HG03280 (cell line): ENCODE measurements around the gene JUND.
"Not testable (repeated sequence)": the region's sequence is repeated elsewhere in the genome, so short reads cannot be mapped to it uniquely, and the experiment has no call there.

Experiments used
- ATAC-seq: cut with Tn5 transposase; IDR thresholded peaks from one replicate; pipeline ENCODE4 v1.9.1; 2021; ENCODE audit warnings: mild to moderate bottlenecking, moderate library complexity; ENCODE audit not compliant: unreplicated experiment

The JUND gene

DNA sequence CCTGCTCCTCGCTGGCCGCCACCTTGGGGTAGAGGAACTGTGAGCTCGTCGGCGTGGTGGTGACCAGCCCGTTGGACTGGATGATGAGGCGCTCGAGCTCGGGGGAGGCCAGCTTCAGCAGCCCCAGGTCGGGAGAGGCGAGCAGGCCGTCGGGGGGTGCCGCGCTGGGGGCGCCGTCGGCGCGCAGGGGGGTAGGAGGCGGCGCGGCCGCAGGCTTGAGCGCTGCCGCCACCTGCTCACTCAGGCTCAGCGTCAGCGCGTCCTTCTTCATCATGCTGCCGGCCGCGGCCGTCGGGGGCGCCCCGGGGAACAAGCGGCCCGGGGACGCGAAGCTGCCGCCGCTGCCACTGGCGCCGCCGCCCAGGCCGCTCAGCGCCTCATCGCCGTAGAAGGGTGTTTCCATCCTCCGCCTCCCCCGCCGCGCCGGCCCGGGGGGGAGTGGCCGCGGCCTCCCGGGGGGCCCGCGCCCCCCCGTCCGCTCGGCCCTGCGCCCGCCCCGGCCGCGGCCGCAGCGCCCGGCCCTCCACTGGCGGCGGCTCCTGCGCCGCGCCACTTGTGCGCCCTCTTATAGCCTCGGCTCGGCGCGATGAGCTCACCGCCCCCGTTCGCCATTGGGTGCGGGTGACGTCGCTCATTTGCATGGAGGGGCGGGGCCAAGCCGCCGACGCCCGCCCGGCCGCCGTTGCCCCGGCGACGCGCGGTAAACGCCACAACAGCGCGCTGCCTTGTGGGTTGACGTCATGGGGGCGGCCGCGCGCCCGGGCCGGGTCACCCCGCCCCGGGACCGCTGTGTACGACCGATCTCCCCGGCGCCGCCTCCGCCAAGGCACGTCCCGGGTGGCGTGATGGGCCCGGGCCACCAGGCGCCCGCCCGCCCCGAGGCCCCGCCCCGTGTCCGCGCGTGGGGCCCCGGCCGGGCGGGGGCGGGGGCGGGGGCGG, at the start of gene JUND:
Gene JUND, minus strand, starts transcription at position 541 of the 939 bp plus-strand sequence. Its CDS starts 138 bp downstream, at position 403.
- ATAC-seq = peak; percentile 60

DNA sequence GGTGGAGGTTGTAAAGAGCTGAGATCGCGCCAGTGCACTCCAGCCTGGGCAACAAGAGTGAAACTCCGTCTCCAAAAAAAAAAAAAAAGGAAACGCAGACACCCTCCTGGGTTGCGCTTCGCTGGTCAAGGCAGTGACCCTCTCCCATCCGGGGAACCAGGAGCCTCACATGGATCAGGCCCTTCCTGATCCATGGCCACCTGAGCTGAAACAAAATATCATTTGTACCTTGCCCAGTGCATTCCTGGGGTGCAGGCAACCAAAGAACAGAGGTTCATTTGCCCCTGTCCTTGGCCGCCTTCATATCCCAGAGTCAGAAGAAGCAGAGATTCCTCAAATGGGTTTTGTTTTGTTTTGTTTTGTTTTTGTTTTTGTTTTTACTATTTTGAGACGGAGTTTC, 49.4 kb upstream of the JUND start:
- no peak for ATAC-seq

DNA sequence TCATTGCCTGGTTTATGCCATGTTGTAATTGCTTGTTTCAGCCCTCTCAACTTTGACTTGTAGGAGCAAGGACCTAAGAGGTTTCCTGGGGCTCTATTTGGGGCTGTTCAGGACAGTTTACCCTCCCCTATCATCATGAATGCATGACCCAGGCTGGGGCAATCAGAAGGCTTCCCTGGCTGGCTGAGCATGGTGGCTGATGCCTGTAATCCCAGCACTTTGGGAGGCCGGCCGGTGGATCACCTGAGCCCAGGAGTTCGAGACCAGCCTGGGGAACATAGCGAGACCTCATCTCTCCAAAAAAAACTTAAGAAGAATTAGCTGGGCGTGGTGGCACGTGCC, 47.6 kb upstream of the JUND start:
- ATAC-seq = no peak

DNA sequence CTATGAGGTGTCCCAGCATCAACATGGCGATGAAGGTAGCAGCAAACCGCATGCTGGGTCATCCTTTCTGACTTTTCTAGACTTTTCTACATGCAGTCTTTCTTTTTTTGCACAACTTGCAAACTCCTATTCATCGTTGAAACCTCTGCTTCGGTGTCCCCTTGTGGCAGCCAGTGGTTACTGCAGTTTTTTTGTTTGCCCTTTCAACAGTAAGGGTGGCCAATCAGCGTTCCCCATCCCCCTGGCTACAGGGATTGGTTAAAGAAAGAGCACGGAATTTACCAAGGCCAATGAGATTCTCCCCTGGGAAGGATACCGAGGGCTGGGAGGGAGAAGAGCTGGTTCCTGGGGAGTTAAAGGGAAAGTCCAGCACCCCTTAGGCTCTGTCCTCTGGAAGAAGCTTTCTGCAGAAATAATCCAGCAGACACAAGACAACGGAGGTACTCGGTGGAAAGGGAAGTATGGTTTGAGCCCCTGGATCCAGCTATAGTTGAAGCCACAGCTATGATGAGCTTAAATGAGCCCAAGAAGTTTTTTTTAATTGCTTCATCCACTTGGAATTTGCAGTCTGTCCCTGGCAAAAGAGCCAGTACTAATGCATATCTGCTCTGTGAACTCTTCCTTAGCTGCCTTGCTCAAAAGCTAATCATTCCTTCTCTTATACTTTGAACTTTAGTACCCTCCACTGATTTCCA, 47.1 kb upstream of the JUND start:
- peak; percentile 93 for ATAC-seq

DNA sequence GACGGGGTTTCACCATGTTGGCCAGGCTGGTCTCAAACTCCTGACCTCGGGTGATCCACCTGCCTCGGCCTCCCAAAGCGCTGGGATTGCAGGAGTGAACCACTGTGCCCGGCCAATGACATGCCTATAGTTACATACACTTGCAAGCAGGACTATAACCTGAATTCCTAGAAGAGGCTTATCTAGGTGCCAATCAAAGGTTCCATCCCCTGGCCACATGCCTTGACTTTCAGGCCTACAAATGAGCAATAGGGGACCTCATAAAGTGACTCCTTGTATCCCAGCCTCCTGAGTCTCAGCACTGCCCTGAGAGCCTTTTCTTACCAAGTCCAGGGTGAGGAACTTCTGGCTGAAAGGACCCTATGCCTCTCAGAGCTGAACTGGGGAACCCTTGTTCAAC, 45.4 kb upstream of the JUND start:
- ATAC-seq = no peak

DNA sequence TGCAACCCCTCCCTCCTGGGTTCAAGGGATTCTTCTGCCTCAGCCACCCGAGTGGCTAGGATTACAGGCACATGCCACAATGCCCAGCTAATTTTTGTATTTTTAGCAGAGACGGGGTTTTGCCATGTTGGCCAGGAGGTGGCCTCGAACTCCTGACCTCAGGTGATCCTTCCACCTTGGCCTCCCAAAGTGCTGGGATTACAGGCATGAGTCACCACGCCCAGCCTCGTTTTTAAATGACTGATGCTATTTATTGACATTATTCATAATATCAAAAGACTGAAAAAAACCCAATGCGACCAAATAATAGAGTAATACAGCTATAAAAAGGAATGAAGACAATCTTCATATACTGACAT, 42.9 kb upstream of the JUND start:
- ATAC-seq = not testable (repeated sequence)

DNA sequence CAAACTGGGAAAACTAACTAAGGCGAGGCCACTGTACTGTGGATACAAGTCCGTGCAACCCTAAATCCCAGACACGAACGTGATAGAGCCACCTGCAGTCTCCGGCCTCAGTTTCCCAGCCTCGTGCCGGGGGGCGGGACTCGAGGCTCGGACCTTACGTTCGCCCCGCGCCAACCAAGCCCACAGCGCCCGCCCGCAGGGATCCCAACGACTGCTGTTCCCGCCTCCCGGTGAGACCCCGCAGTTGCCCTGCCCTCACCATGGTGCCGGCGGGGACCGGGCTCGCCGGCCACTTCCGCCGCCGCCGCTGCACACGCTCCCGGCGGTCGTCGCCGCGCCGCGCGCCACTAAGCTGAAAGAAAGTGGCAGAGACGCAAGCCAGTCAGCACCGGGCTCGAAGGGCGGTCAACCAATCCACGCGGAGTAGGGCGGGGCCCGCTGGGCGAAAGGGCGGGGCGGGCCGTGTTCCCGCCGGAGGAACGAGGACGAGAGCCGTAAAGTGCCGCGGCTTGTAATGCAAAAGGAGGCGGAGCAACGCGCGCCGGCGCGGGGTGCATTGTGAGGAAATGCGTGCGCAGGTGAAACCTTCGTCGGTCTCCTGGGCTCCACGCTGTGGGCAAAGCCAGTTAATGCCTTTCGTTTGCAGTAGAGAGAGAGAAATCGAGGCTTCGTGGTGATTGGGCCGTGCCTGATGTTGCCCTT, 41.5 kb upstream of the JUND start, which contains the start of gene LSM4:
Gene LSM4, minus strand, starts transcription at position 318 of the 702 bp plus-strand sequence. Its CDS starts 56 bp downstream, at position 262.
- ATAC-seq = peak; percentile 92

DNA sequence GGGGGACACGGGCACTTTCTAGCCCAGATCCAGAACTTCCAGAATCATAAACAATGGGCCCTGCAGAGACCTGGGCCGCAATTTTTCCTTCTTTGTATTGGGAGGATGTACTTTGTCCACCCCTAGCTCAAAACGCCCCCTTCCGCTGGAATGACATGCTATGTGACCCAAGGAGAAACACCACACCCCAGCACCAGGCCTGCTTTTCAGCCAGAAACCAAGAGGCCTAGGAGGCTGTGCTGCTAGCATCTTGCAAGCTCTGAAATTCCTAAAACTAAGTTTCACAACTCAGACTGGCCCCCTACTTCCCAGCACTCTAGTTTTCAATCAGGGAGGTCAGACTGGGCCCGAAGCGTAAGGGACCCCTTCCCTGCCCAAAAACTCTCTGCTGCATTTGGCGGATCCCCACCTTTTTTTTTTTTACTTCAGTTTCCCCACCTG, 40.9 kb upstream of the JUND start:
- no peak for ATAC-seq

DNA sequence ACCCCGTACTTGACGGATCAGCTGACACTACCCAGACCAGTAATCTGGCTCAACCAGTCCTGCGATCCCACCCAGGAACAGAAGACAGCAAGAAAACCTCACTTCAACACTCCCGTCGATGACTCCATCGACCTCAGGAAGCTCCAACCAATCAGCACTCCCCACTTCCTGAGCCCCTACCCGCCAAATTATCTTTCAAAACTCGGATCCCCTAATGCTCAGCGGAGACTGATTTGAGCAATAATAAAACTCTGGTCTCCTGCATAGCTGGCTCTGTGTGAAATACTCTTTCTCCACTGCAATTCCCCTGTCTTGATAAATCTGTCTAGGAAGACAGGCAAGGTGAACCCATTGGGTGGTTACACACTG, 40.3 kb upstream of the JUND start:
- no peak for ATAC-seq

DNA sequence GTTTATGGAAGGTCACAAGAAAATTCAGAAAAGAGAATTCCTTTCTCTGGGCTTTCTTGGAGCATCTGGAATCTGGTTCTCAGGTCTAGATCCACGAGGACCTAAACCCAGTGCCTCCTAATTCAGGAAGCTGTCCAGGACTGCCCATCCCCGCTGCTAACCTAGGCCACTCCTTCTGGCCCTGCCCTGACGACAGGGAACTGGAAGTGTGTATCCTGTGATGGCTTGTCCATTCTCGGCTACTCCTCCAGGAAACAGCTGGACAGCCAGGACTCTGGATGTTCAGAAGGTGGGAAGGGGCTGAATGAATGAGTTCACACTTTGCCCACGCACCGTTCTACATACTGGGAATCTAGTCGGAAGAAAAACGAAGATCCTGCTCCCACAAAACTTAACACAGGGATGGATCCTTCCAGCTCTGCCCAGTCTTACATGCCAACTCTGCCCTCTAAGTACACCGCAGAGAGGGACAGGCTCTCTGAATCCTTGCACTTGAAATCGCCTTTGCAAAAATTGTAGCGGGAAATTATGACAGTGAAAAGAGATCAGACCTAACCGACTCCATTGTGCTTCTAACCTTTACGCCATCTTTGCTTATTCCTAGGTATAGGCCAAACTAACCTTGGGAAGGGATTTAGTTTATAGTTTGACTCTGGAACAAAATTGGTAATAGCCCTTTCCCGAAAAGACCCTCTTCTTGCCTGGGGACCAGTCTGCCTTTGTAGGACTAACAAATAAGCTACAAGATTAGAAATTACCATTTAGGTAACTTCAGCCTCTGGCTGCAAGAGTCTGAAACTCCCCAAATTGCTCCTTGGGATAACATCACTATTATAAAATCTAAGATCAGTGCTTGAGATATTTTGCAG, 39.7 kb upstream of the JUND start:
- no peak for ATAC-seq

DNA sequence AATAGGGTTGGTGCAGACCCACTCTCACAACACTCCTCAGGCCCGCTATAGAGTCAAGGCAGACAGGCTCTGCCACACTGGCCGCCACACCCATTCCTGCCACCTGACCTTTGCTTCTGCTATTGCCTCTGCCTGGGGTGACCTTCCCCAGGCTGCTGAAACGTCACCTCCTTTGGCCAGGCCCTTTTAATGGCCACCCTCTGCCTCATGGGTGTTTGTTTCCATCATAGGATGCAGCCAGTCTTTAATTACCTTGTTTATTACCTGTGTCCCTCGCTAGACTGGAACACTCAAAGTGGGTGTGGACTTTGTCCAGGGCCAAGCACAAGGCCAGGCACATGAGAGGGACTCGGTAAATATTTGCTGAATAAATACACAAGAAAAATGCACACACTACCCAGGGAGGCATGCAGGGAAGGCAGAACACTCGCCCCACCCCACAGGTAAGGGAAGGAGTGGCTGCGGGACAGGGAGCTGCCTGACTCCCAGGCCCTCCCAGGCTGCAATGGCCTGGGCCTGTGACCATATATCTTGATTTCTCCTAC, 38.2 kb upstream of the JUND start:
- no peak for ATAC-seq

DNA sequence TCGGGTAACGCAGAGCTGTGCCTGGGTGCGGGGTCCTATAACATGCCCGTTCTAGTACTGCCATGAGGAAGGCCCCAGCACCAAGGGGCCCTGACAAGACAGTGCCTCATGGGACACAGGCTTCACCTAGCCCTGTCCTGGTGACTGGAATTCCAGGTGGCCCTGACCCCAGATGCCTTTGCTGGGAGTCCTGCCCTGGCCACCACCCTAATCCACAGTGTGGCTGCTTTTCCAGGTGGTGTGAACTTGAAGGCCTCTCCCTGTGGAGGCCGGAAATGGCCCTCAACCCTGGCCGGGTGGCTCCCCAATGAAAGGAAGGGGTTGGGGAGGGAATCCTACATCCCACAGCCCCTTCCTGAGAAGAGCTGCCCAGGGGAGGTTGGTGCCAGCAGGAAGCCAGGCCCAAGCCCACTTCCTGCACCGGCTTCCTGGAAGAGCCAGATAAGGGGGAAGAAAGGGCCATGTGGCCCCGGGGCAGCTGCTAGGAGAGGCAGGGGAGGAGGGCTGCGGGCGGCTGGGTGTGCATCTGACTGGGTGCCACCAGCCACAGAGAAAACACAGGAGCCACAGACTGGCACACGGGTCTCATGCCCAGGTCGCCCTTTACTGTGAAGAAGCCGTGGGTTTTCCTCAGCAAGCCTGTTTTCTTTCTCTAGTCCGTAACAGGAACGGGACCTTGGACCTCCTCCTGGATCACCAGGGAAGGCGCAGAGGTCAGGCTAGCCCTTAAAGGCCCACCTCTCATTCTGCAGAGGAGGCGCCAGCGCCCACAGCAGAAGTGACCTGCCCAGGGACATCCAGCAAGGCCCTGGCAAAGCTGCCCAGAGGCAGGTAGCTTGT, 36.8 kb upstream of the JUND start:
- ATAC-seq = no peak

DNA sequence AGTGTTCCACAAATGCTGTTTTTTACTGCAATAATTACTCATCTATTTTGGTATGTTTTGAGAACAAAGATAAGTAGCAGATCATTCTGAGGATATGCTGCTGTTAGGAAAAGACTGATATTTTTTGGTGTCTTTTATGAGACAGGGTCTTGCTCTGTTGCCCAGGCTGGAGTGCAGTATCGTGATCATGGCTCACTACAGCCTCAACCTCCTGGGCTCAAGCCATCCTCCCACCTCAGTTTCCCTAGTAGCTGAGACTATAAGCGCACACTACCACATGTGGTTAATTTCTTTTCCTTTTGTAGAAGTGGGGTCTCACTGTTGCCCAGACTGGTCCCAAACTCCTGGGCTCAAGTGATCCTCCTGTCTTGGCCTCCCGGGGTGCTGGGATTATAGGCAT, 32.0 kb upstream of the JUND start:
- no peak for ATAC-seq

DNA sequence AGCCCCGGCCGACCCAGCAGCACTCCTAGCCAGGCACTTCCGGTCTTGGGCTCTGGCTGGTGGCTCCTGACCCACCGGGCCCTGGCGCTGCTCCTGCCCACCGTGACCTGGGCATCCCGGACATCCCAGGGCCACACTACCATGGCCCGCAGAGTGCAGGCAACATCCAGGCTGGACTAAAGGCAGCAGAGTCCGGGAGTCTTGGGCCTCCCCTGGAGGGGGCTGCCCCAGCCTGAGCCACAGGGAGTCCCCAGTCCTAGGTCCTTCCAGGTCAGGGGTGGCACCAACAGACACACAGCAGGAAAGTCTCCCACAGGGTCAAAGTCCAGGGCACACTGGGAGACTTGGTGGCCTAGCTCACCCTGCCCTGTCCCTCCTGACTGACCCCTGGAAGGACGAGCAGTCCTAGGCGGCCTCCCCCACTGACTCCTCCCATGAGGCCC, 30.7 kb upstream of the JUND start:
- no peak for ATAC-seq

DNA sequence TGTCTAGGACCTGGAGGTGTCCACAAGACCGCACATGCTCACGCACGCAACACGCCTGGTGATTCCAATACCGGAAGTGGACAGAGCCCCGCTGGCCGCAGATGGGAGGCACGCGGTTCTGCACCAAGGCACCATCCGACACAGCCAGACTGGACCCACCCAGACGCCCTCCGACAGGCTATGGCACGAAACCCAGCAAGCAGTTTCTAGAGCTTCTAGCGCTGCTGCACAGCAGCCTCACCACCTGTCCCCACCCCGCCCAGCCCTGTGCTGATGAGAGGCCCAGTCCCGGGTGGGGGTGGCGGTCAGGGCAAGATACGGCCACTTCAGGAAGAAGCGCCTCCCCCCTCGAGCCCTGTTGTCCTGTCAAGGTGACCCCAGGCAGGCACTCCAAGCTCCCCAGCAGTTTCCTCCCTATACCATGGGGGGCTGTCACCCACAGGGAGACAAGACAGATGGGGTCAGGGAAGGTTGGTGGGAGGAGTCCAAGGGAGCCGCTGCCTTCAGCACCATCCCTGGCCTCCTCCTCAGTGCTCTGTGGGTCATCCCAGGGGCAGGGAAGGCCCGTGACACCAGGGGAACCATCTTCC, 30.2 kb upstream of the JUND start:
- ATAC-seq = no peak

DNA sequence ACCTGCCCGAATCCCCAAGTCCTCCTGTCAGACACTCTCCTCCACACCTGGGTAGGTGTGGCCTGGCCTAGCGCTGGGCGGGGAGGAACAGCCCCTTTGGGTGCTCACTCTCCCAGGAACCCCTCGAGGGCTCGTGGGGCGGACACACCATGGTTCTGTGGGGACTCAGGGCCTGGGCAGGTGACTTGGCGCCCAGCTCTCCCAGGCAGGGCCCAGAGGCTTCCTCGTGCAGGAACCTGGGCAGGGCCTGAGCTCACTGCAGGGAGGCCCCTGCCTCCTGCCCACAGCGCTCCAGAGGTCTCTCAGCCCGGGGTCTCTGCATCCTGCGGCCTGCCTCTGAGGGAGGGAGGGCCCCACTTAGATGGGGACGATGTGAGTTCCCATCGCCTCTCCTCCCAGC, 29.5 kb upstream of the JUND start:
- ATAC-seq = no peak

DNA sequence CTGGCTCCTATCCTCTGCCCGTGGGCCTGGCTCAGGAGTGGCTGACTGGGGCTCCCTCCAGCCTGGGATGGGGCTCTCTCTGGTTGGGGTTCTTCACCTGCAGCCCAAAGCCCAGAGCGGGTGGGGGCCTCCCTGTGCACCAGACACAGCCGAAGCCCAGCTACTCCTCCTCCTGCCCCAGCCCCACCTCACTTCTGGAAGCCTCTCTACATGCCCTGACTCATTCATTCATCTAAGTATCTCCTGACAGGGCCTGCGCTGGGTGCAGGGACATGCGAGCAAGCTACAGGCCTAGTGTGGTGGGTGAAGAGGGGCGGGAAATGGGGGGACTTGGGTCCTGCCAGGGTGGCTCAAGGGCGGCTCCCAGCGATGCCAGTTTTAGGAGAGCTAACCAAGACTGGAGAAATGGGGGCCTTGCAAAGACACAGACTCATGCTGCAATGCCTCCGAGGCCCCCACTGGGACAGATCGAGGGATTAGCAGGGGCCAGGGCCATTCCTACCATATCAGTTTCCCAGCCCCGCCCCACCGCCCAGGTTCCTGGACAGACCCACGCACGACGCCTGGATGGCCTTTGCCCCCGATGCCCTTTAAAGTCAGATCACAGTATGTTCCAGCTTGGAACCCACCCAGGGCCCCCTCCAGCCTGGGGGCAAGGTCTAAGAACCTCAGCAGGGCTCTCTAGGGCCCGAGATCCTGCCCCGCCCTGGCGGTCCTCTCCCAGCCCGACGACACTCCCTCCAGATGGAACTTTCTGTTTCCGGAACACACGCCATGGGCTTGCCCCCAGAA, 28.9 kb upstream of the JUND start:
- ATAC-seq = no peak

DNA sequence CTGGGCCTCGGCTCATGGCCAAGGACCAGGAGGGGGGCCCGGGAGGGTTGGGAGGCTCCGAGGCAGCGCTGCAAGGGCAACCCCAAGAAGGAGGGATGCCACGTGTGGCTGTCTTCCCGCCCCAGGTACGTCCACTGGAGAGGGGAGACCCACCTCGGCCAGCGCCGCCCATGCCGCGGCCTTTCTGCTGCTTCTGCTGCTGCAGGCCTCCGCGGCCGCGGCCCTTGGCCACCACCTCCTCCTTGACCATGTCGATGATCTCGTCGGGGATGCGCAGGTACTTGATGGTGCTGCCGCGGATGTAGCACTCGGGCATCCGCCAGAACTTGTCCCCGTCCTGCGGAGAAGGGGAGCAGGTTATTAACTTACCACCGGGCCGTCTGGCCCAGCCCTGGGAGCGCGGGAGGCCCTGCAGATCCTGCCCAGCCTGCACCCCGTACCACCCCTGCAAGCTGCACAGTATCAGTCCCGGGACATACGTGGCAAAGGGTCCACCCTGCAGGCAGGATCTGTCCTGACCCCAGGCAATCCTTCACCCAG, 28.2 kb upstream of the JUND start:
- no peak for ATAC-seq
